HEK293 (cell line): ENCODE measurements around the gene EOMES.

Experiments used
- CTCF ChIA-PET: fragments of 350-600 bp; formaldehyde crosslinking; extraction: SDS; loops from one replicate; lab custom pipeline; 2021; ENCODE audit warnings: antibody characterized with exemption; lab: Yijun Ruan, JAX
- POLR2A ChIA-PET: fragments of 300-600 bp; formaldehyde crosslinking; extraction: SDS; loops from one replicate; lab custom pipeline; 2020; ENCODE audit warnings: antibody characterized with exemption, inconsistent platforms; lab: Yijun Ruan, JAX
- H3K27ac ChIP-seq: fragments of 200-500 bp; sonication (Bioruptor generic); 2 replicates; pipeline ENCODE4 v1.5.1; 2014; ENCODE audit warnings: low read depth, low read length, control low read depth, inconsistent platforms; ENCODE audit errors: extremely low read depth
- H3K36me3 ChIP-seq, 2 experiments: fragments of 200-500 bp in 1 of 2; sonication (Bioruptor generic) in 1 of 2; 1 replicate in 1 of 2; 2 replicates in 1 of 2; pipeline ENCODE4 v1.5.1; 2014 to 2017; ENCODE audit warnings: inconsistent platforms in 2 of 2, low read length in 2 of 2; ENCODE audit not compliant: control insufficient read depth in 2 of 2, insufficient read depth in 1 of 2
- H3K4me1 ChIP-seq: fragments of 200-500 bp; sonication (Bioruptor generic); 2 replicates; pipeline ENCODE4 v1.5.1; 2014; ENCODE audit warnings: mild to moderate bottlenecking, low read length, inconsistent platforms; ENCODE audit not compliant: control insufficient read depth, insufficient read depth
- H3K4me3 ChIP-seq: 2 replicates; pipeline ENCODE4 v1.5.1; 2011; ENCODE audit warnings: low read depth, mild to moderate bottlenecking, control low read depth, low read length, moderate library complexity
- H3K9me3 ChIP-seq: fragments of 200-500 bp; sonication (Bioruptor generic); 2 replicates; pipeline ENCODE4 v1.5.1; 2014; ENCODE audit warnings: low read depth, low read length, inconsistent platforms; ENCODE audit not compliant: control insufficient read depth, insufficient read depth
- EGR2 ChIP-seq: fragments of 450-650 bp; formaldehyde crosslinking; IDR thresholded peaks from 2 replicates; pipeline ENCODE4 v1.5.1; 2016; ENCODE audit warnings: low read depth, missing biosample characterization, missing genetic modification characterization
- KLF17 ChIP-seq: fragments of 450-650 bp; formaldehyde crosslinking; IDR thresholded peaks from 2 replicates; pipeline ENCODE4 v1.5.1; 2016; ENCODE audit warnings: missing biosample characterization, missing genetic modification characterization
- PATZ1 ChIP-seq: fragments of 450-650 bp; formaldehyde crosslinking; IDR thresholded peaks from 2 replicates; pipeline ENCODE4 v1.5.1; 2016; ENCODE audit warnings: missing biosample characterization, missing genetic modification characterization
- SCRT2 ChIP-seq: fragments of 450-650 bp; formaldehyde crosslinking; IDR thresholded peaks from 2 replicates; pipeline ENCODE4 v1.5.1; 2016; ENCODE audit warnings: missing biosample characterization, missing genetic modification characterization
- YY1 ChIP-seq: fragments of 450-650 bp; formaldehyde crosslinking; IDR thresholded peaks from 2 replicates; pipeline ENCODE4 v1.5.1; 2018; ENCODE audit warnings: missing biosample characterization, missing genetic modification characterization
- ZEB2 ChIP-seq: fragments of 450-650 bp; formaldehyde crosslinking; IDR thresholded peaks from 2 replicates; pipeline ENCODE4 v1.5.1; 2016; ENCODE audit warnings: missing biosample characterization, missing genetic modification characterization
- ZNF121 ChIP-seq: fragments of 450-650 bp; formaldehyde crosslinking; IDR thresholded peaks from 2 replicates; pipeline ENCODE4 v1.5.1; 2016; ENCODE audit warnings: missing biosample characterization, missing genetic modification characterization
- ZNF138 ChIP-seq: fragments of 450-650 bp; formaldehyde crosslinking; IDR thresholded peaks from 2 replicates; pipeline ENCODE4 v1.5.1; 2016; ENCODE audit warnings: missing biosample characterization, missing genetic modification characterization, borderline replicate concordance
- ZNF19 ChIP-seq: fragments of 450-650 bp; formaldehyde crosslinking; IDR thresholded peaks from 2 replicates; pipeline ENCODE4; 2016; ENCODE audit warnings: missing biosample characterization, missing genetic modification characterization, low read depth
- ZNF211 ChIP-seq: fragments of 450-650 bp; formaldehyde crosslinking; IDR thresholded peaks from 2 replicates; pipeline ENCODE4 v1.5.1; 2016; ENCODE audit warnings: low read depth, missing biosample characterization, missing genetic modification characterization
- ZNF37A ChIP-seq: fragments of 450-650 bp; IDR thresholded peaks from 2 replicates; pipeline ENCODE4 v1.5.1; 2018; ENCODE audit warnings: missing biosample characterization, missing genetic modification characterization
- ZNF404 ChIP-seq: fragments of 450-650 bp; formaldehyde crosslinking; IDR thresholded peaks from 2 replicates; pipeline ENCODE4 v1.5.1; 2017; ENCODE audit warnings: missing biosample characterization, missing genetic modification characterization
- ZNF449 ChIP-seq: fragments of 450-650 bp; formaldehyde crosslinking; IDR thresholded peaks from 2 replicates; pipeline ENCODE4 v1.5.1; 2017; ENCODE audit warnings: missing biosample characterization, mild to moderate bottlenecking, missing genetic modification characterization, moderate library complexity
- ZNF513 ChIP-seq: fragments of 450-650 bp; IDR thresholded peaks from 2 replicates; pipeline ENCODE4 v1.5.1; 2018; ENCODE audit warnings: missing biosample characterization, missing genetic modification characterization
- ZNF548 ChIP-seq: fragments of 450-650 bp; formaldehyde crosslinking; IDR thresholded peaks from 2 replicates; pipeline ENCODE4 v1.5.1; 2016; ENCODE audit warnings: missing biosample characterization, missing genetic modification characterization
- ZNF561 ChIP-seq: fragments of 450-650 bp; IDR thresholded peaks from 2 replicates; pipeline ENCODE4 v1.5.1; 2018; ENCODE audit warnings: missing biosample characterization, missing genetic modification characterization, borderline replicate concordance
- ZNF580 ChIP-seq: fragments of 450-650 bp; formaldehyde crosslinking; IDR thresholded peaks from 2 replicates; pipeline ENCODE4 v1.5.1; 2016; ENCODE audit warnings: missing biosample characterization, missing genetic modification characterization
- ZNF777 ChIP-seq: fragments of 450-650 bp; formaldehyde crosslinking; IDR thresholded peaks from 2 replicates; pipeline ENCODE4 v1.5.1; 2017; ENCODE audit warnings: missing biosample characterization, missing genetic modification characterization, borderline replicate concordance
- ZNF791 ChIP-seq: fragments of 450-650 bp; formaldehyde crosslinking; IDR thresholded peaks from 2 replicates; pipeline ENCODE4 v1.5.1; 2016; ENCODE audit warnings: missing biosample characterization, missing genetic modification characterization
- ZNF830 ChIP-seq: fragments of 450-650 bp; IDR thresholded peaks from 2 replicates; pipeline ENCODE4 v1.5.0; 2018; ENCODE audit warnings: missing biosample characterization, missing genetic modification characterization, low read depth, mild to moderate bottlenecking, moderate library complexity
- ZSCAN16 ChIP-seq: fragments of 450-650 bp; formaldehyde crosslinking; IDR thresholded peaks from 2 replicates; pipeline ENCODE4 v1.5.1; 2016; ENCODE audit warnings: missing biosample characterization, missing genetic modification characterization
- ZSCAN5A ChIP-seq: fragments of 450-650 bp; formaldehyde crosslinking; IDR thresholded peaks from 2 replicates; pipeline ENCODE4 v1.5.1; 2016; ENCODE audit warnings: missing biosample characterization, missing genetic modification characterization

EOMES gene

GRCh38 chr3:27737091-27737490, 15.0 kb upstream of the EOMES start (continued):
- TF ChIP-seq YY1 (tag by site-specific recombination) (no peak), ZNF830 (no peak), ZNF449 (tag by site-specific recombination) (no peak), EGR2 (tag by site-specific recombination) (no peak), ZNF561 (tag by site-specific recombination) (no peak), ZNF777 (tag by site-specific recombination) (no peak), ZNF138 (no peak), ZNF121 (no peak), PATZ1 (tag by site-specific recombination) (no peak), ZNF37A (tag by site-specific recombination) (no peak), ZEB2 (no peak)

GRCh38 chr3:27730774-27731659, 8.9 kb upstream of the EOMES start:
- TF ChIP-seq ZSCAN5A = no peak
- TF ChIP-seq KLF17 (tag by site-specific recombination) = no peak
- TF ChIP-seq ZSCAN16 = no peak
- TF ChIP-seq SCRT2 (tag by site-specific recombination) = no peak
- no peak for TF ChIP-seq ZNF19 (tag by site-specific recombination)
- no peak for TF ChIP-seq ZNF404 (tag by site-specific recombination)
- TF ChIP-seq ZNF791 = no peak
- TF ChIP-seq PATZ1 (tag by site-specific recombination) = no peak
- TF ChIP-seq ZNF513 (tag by site-specific recombination) = no peak
- TF ChIP-seq ZNF580 (tag by site-specific recombination) = no peak
- TF ChIP-seq ZNF548 (tag by site-specific recombination) = no peak
- no peak for TF ChIP-seq ZNF211
- ChIA-PET POLR2A (no interaction called here), CTCF (no interaction called here)
- H3K27ac ChIP-seq = no peak overlapping the region
- no peaks in the 10 kb centered on the region for H3K4me1 ChIP-seq
- H3K4me3 ChIP-seq = no peak overlapping the region
- H3K9me3 ChIP-seq = no peaks in the 10 kb centered on the region
- H3K36me3 ChIP-seq = no peaks in the 10 kb centered on the region
